Type B pancreatic cell (in vitro differentiated cells): ENCODE data around the gene REC8. TPM values are rescaled to one million over a fixed set of nuclear protein-coding genes. Genes with fewer than 3 reads are reported as not detected.
A peak's percentile ranks its signal among the peaks of the same experiment; 100 is the strongest.

Experiments used
- DNase-seq: peaks from one replicate; pipeline ENCODE4 v3.0.0; 2021; ENCODE audit warnings: mixed read lengths; ENCODE audit not compliant: unreplicated experiment; ENCODE audit errors: extremely low spot score
- H3K27ac Mint-ChIP-seq: 2 replicates; pipeline ENCODE4 v1.8.0; 2021; ENCODE audit warnings: mild to moderate bottlenecking, mixed read lengths
- H3K27me3 Mint-ChIP-seq: 2 replicates; pipeline ENCODE4 v1.8.0; 2021; ENCODE audit warnings: mixed read lengths
- H3K36me3 Mint-ChIP-seq: 2 replicates; pipeline ENCODE4 v1.8.0; 2021; ENCODE audit warnings: mixed read lengths
- H3K4me1 Mint-ChIP-seq: one replicate; pipeline ENCODE4 v1.8.0; 2021; ENCODE audit warnings: mixed read lengths; ENCODE audit not compliant: unreplicated experiment
- H3K4me3 Mint-ChIP-seq: 2 replicates; pipeline ENCODE4 v1.8.0; 2021; ENCODE audit warnings: mild to moderate bottlenecking, mixed read lengths
- H3K9me3 Mint-ChIP-seq: 2 replicates; pipeline ENCODE4 v1.8.0; 2021; ENCODE audit warnings: mixed read lengths
- total RNA-seq: library from RNA; stranded (reverse); gene quantifications from 2 replicates; pipeline ENCODE4 v1.2.1, GENCODE V29; 2021; ENCODE audit warnings: low replicate concordance
- TF ChIP-seq, protein P1 (sequence below): fragments of 200-600 bp; sonication (generic); conservative IDR thresholded peaks from 2 replicates; pipeline ENCODE4 v1.5.0; 2021; ENCODE audit warnings: antibody characterized with exemption, mild to moderate bottlenecking

The REC8 gene
- total RNA-seq, 1 donor from 2014 or later, result 221 TPM

DNA sequence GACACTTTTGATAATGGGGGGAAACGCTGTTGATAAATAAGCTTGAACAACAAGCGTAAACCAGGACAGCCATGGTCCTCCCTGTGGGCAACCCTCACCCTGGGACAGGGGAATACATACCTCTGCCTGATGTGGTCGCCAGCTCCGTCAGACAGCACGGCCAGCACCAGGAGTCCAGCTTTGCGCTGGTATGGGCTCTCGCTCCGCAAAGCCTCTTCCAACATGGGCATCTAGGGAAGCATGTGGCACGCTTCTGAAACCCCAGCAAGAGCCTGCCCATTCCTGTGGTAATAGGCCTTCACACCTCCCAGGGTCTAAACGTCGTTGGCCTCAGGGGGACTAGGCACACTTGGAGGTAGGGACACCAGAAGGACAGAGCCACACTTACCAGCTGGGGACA, 13.9 kb downstream of the REC8 start:
- no peak overlapping the region for H3K4me3 Mint-ChIP-seq
- DNase-seq, result no peak
- TF ChIP-seq, protein P1, sequence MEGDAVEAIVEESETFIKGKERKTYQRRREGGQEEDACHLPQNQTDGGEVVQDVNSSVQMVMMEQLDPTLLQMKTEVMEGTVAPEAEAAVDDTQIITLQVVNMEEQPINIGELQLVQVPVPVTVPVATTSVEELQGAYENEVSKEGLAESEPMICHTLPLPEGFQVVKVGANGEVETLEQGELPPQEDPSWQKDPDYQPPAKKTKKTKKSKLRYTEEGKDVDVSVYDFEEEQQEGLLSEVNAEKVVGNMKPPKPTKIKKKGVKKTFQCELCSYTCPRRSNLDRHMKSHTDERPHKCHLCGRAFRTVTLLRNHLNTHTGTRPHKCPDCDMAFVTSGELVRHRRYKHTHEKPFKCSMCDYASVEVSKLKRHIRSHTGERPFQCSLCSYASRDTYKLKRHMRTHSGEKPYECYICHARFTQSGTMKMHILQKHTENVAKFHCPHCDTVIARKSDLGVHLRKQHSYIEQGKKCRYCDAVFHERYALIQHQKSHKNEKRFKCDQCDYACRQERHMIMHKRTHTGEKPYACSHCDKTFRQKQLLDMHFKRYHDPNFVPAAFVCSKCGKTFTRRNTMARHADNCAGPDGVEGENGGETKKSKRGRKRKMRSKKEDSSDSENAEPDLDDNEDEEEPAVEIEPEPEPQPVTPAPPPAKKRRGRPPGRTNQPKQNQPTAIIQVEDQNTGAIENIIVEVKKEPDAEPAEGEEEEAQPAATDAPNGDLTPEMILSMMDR, result no peak
- H3K4me1 Mint-ChIP-seq, result peaks cover 19% of the 10 kb centered on the region
- H3K27me3 Mint-ChIP-seq, result no peaks in the 10 kb centered on the region
- no peaks in the 10 kb centered on the region for H3K9me3 Mint-ChIP-seq
- peaks cover 10% of the 10 kb centered on the region for H3K36me3 Mint-ChIP-seq
- peak overlapping the region; percentile 13 for H3K27ac Mint-ChIP-seq

DNA sequence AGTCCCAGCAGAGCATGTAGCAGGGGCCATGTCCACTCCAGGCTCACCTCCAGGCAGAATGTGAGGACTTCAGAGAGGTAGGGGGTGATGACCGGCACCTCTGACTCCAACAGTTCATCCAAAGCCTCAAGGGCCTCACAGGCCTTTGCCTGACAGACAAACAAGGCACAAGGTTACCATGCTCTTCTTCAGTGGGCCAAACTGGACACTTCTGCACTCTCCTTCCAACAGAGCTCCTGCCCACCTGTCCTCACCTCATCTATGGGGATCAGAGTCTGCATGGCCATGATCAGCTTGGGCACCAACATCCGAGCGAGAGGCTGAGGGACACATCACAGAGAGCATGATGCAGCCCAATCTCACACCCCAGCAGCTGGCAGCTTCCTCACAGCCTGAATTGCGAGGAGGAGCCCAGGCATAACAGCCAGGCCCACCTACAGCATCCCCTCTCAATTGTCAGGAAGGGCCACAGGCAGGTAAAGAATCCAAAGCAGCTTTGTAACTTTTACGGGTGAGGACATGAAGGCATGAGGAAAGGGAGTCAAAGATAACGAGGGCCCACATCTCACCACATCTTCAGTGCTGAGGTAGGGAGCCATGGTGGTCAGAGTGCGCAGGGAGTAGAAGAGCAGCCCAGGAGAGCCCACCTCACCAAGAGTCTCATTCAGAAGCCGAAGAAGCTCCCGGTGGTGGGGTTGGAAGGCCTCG, 15.1 kb downstream of the REC8 start:
- peaks cover 6% of the 10 kb centered on the region for H3K36me3 Mint-ChIP-seq
- H3K27ac Mint-ChIP-seq, result no peak overlapping the region
- TF ChIP-seq, protein P1, result no peak
- peak overlapping the region; percentile 79 for H3K4me3 Mint-ChIP-seq
- H3K27me3 Mint-ChIP-seq, result no peaks in the 10 kb centered on the region
- H3K4me1 Mint-ChIP-seq, result peaks cover 19% of the 10 kb centered on the region
- no peak for DNase-seq
- H3K9me3 Mint-ChIP-seq, result no peaks in the 10 kb centered on the region

DNA sequence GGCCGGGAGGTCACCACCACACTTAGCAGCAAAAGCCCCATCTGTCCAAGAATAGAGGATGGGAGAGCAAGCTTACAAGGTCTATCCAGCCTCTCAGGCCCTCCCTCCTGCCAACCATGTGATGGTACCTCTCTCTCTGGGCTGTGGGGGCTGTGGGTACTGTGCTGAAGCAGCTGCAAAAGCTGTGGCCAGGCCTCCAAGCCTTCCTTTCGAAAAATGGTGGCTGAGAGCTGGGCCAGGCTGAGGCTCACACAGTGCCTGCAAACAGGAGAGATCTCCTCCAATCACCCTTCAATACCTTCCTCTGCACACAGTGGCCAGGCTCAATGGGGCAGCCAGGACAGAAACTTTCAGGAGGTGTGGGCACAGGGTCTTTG, 15.6 kb downstream of the REC8 start:
- Mint-ChIP-seq H3K4me1 (peaks cover 19% of the 10 kb centered on the region), H3K36me3 (peaks cover 9% of the 10 kb centered on the region), H3K9me3 (no peaks in the 10 kb centered on the region), H3K27me3 (no peaks in the 10 kb centered on the region), H3K4me3 (peak overlapping the region; percentile 92), H3K27ac (peak overlapping the region; percentile 88)
- TF ChIP-seq, protein P1, result no peak
- no peak for DNase-seq

DNA sequence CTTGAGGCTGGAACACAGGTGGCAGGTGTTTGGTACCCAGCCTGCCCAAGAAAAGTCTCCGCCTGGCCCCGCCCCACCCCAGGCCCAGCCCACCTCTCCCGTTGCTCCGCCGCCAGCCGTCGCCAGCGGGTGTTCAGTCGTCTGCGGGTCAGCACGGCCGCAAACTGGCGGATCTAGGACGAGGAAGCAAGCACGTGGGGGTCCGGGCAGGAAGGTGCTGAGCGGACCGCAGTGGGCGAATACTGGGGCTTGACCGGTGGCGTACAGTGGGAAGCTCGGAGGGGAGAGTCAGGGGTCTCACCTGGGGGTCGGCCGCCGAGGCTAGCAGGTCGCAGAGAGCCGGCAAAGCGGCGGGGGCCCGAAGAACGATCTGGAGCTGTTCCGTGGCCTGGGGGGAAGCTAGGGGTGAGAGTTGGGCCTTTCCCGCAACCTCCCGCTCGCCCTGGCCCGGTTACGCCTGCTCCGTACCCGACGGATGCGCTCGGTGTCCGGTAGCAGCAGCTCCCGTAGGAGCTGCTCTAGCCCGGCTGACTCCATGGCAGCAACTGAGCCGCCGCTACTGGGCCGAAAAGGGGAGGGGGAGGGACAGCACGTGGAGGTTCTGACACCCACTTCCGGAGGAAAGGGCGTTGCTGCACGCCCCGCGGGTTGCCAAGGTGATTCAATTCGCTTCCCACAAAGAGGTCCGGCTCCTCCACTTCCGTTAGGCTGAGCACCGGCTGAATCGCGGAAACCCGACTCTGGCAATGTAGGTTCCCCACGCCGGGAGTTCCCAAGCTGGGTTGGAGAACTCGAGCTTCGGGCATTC, 16.6 kb downstream of the REC8 start, which contains the start of gene IPO4:
Gene IPO4 (minus strand): TSS at position 566 of the 808 bp plus-strand sequence. CDS start 29 bp downstream, at position 537.
- peaks cover 15% of the 10 kb centered on the region for H3K36me3 Mint-ChIP-seq
- peak within 1 kb of the TSS; percentile 88 for H3K27ac Mint-ChIP-seq
- TF ChIP-seq, protein P1, result no peak
- no peaks in the 10 kb centered on the region for H3K27me3 Mint-ChIP-seq
- H3K9me3 Mint-ChIP-seq, result no peaks in the 10 kb centered on the region
- H3K4me1 Mint-ChIP-seq, result peaks cover 19% of the 10 kb centered on the region
- DNase-seq, result peak; percentile 94
- peak within 1 kb of the TSS; percentile 92 for H3K4me3 Mint-ChIP-seq

DNA sequence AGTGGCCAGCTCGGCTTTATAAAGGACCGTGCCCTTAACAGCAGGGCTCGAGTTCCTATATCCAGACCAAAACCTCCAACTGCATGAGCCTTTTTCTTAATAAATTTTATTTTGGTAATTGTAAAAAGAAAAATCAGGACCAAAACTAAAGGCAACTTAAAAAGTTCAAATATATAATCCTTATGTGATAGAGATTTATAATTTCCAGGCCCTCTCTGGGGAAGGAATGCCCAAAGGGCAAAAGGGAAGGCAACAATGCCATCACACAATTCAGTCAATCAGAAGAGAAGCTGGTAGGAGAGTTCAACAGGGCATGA, 17.1 kb downstream of the REC8 start:
- H3K27ac Mint-ChIP-seq, result peak overlapping the region; percentile 88
- TF ChIP-seq, protein P1, result no peak
- no peak for DNase-seq
- H3K4me1 Mint-ChIP-seq, result peaks cover 21% of the 10 kb centered on the region
- peaks cover 16% of the 10 kb centered on the region for H3K36me3 Mint-ChIP-seq
- H3K4me3 Mint-ChIP-seq, result peak overlapping the region; percentile 92
- no peaks in the 10 kb centered on the region for H3K27me3 Mint-ChIP-seq
- no peaks in the 10 kb centered on the region for H3K9me3 Mint-ChIP-seq
